Measurements from ENCODE around the gene KIFC3. TPM values are rescaled to one million over a fixed set of nuclear protein-coding genes. Genes with fewer than 3 reads are reported as not detected.
"Not testable (repeated sequence)": the region's sequence is repeated elsewhere in the genome, so short reads cannot be mapped to it uniquely, and the experiment has no call there.

The KIFC3 gene
- total RNA-seq (0.67 and 0.78 TPM in 2 replicates), polyA plus RNA-seq (0.07 and 0.48 TPM in 2 replicates), polyA minus RNA-seq (1.6 and 2.7 TPM in 2 replicates)
- 2.2 TPM for total RNA-seq (2013)

- peak within 1 kb of the TSS; percentile 43 for H3K9ac ChIP-seq (ENCODE audit: low read length)
- no peaks in the 10 kb centered on the region for H3K79me2 ChIP-seq (ENCODE audit: control insufficient read depth, insufficient read depth, low read length)
- WGBS (ENCODE audit: insufficient coverage) = 16% methylated on average over 78 of the region's 78 CpGs
- H4K20me1 ChIP-seq (ENCODE audit: control insufficient read depth, insufficient read depth, low read length, poor library complexity, severe bottlenecking) = no peaks in the 10 kb centered on the region
- H3K4me1 ChIP-seq (ENCODE audit: control insufficient read depth in 2 of 2, insufficient read depth in 2 of 2, low read length in 2 of 2) = peaks cover 16 to 18% of the 10 kb centered on the region in 2 donors
- Mint-ChIP-seq H3K27ac (no peak within 1 kb of the TSS), H3K4me3 (peak within 1 kb of the TSS; percentile 92), H3K4me1 (peaks cover 22% of the 10 kb centered on the region), H3K9me3 (ENCODE audit: insufficient read depth) (no peaks in the 10 kb centered on the region), H3K27me3 (peaks cover 59% of the 10 kb centered on the region)
- H3K9me3 ChIP-seq (ENCODE audit: control extremely low read depth in 1 of 3, control insufficient read depth in 2 of 3, insufficient read depth in 1 of 3, low read length in 2 of 3) = peaks cover 0 to 7% (median 0%) of the 10 kb centered on the region in 3 donors
- CTCF ChIA-PET = no interaction called here
- H2AFZ ChIP-seq (ENCODE audit: insufficient read depth, low read depth, low read length, poor library complexity, severe bottlenecking) = no peak within 1 kb of the TSS
- POLR2A ChIA-PET = interaction anchor here (0.5 kb wide), 1 partner anchor 182 kb away, joined by 14 read pairs; no protein-coding TSS in a partner anchor
- H3K4me2 ChIP-seq (replicated peaks; ENCODE audit: low read depth, low read length, poor library complexity, severe bottlenecking) = peak within 1 kb of the TSS; percentile 65
- peak; percentile 55 for DNase-seq
- no peaks in the 10 kb centered on the region for H3K36me3 ChIP-seq (replicated peaks in 1 of 2; ENCODE audit: control extremely low read depth in 1 of 2, control insufficient read depth in 1 of 2, extremely low read depth in 1 of 2, insufficient read depth in 2 of 2, low read length in 1 of 2)
- peaks cover 0 to 50% (median 19%) of the 10 kb centered on the region in 4 experiments for H3K27me3 ChIP-seq (replicated peaks in 1 of 4; ENCODE audit: control extremely low read depth in 1 of 4, control insufficient read depth in 3 of 4, insufficient read depth in 4 of 4, low read length in 3 of 4)
- no peak for TF ChIP-seq EZH2 (IDR thresholded peaks at IDR 0.05; ENCODE audit: borderline replicate concordance, insufficient read depth, low read depth, low read length, poor library complexity, severe bottlenecking)
- TF ChIP-seq CTCF (IDR thresholded peaks at IDR 0.05) = no peak
- peak within 1 kb of the TSS in 3 of 5 experiments; percentile 27 to 57 (median 30) for H3K4me3 ChIP-seq (ENCODE audit: control extremely low read depth in 1 of 5, extremely low read depth in 1 of 5, insufficient read depth in 1 of 5, low read depth in 2 of 5, low read length in 4 of 5)
- peak; percentile 60 for ATAC-seq (ENCODE audit: low read depth)
- intact Hi-C loops (cut with micrococcal nuclease) = no loop called here
- H3K27ac ChIP-seq (ENCODE audit: low read length in 2 of 2) = no peak within 1 kb of the TSS
Measured at GRCh38 chr16:57802341-57803133, at the start of gene KIFC3. KIFC3 (minus strand) TSS chr16:57802491; CDS start chr16:57798243, 4,248 bp downstream.

- TF ChIP-seq EZH2 (IDR thresholded peaks at IDR 0.05; ENCODE audit: borderline replicate concordance, insufficient read depth, low read depth, low read length, poor library complexity, severe bottlenecking) (no peak), CTCF (IDR thresholded peaks at IDR 0.05) (no peak)
- Histone ChIP-seq H3K27me3 (replicated peaks in 1 of 4; ENCODE audit: control extremely low read depth in 1 of 4, control insufficient read depth in 3 of 4, insufficient read depth in 4 of 4, low read length in 3 of 4) (no peaks in the 10 kb centered on the region), H3K9ac (ENCODE audit: low read length) (no peak overlapping the region), H3K79me2 (ENCODE audit: control insufficient read depth, insufficient read depth, low read length) (no peaks in the 10 kb centered on the region), H3K36me3 (replicated peaks in 1 of 2; ENCODE audit: control extremely low read depth in 1 of 2, control insufficient read depth in 1 of 2, extremely low read depth in 1 of 2, insufficient read depth in 2 of 2, low read length in 1 of 2) (no peaks in the 10 kb centered on the region), H3K4me3 (ENCODE audit: control extremely low read depth in 1 of 5, extremely low read depth in 1 of 5, insufficient read depth in 1 of 5, low read depth in 2 of 5, low read length in 4 of 5) (no peak overlapping the region), H3K4me2 (replicated peaks; ENCODE audit: low read depth, low read length, poor library complexity, severe bottlenecking) (no peak overlapping the region), H2AFZ (ENCODE audit: insufficient read depth, low read depth, low read length, poor library complexity, severe bottlenecking) (no peak overlapping the region), H3K27ac (ENCODE audit: low read length in 2 of 2) (no peak overlapping the region), H4K20me1 (ENCODE audit: control insufficient read depth, insufficient read depth, low read length, poor library complexity, severe bottlenecking) (no peaks in the 10 kb centered on the region), H3K4me1 (ENCODE audit: control insufficient read depth in 2 of 2, insufficient read depth in 2 of 2, low read length in 2 of 2) (peaks cover 0 to 4% of the 10 kb centered on the region in 2 donors), H3K9me3 (ENCODE audit: control extremely low read depth in 1 of 3, control insufficient read depth in 2 of 3, insufficient read depth in 1 of 3, low read length in 2 of 3) (no peaks in the 10 kb centered on the region)
- DNase-seq (no peak), ATAC-seq (ENCODE audit: low read depth) (no peak)
- ChIA-PET CTCF (no interaction called here), POLR2A (no interaction called here)
- Mint-ChIP-seq H3K27me3 (peaks cover 17% of the 10 kb centered on the region), H3K9me3 (ENCODE audit: insufficient read depth) (no peaks in the 10 kb centered on the region), H3K4me1 (no peaks in the 10 kb centered on the region), H3K27ac (no peak overlapping the region), H3K4me3 (no peak overlapping the region)
- 90% methylated on average over 4 of the region's 5 CpGs for WGBS (ENCODE audit: insufficient coverage)
- intact Hi-C loops (cut with micrococcal nuclease) = no loop called here
Measured at GRCh38 chr16:57848181-57848580, 45.9 kb upstream of the KIFC3 start.

- H3K27ac ChIP-seq (ENCODE audit: low read length in 2 of 2); CTCF ChIA-PET; H3K36me3 ChIP-seq (replicated peaks in 1 of 2; ENCODE audit: control extremely low read depth in 1 of 2, control insufficient read depth in 1 of 2, extremely low read depth in 1 of 2, insufficient read depth in 2 of 2, low read length in 1 of 2); H3K9me3 Mint-ChIP-seq (ENCODE audit: insufficient read depth); DNase-seq; H2AFZ ChIP-seq (ENCODE audit: insufficient read depth, low read depth, low read length, poor library complexity, severe bottlenecking); H3K4me3 Mint-ChIP-seq; H3K79me2 ChIP-seq (ENCODE audit: control insufficient read depth, insufficient read depth, low read length); ATAC-seq (ENCODE audit: low read depth); H3K27me3 ChIP-seq (replicated peaks in 1 of 4; ENCODE audit: control extremely low read depth in 1 of 4, control insufficient read depth in 3 of 4, insufficient read depth in 4 of 4, low read length in 3 of 4); H3K4me1 ChIP-seq (ENCODE audit: control insufficient read depth in 2 of 2, insufficient read depth in 2 of 2, low read length in 2 of 2); POLR2A ChIA-PET; H3K4me2 ChIP-seq (replicated peaks; ENCODE audit: low read depth, low read length, poor library complexity, severe bottlenecking); H3K9ac ChIP-seq (ENCODE audit: low read length); H3K4me3 ChIP-seq (ENCODE audit: control extremely low read depth in 1 of 5, extremely low read depth in 1 of 5, insufficient read depth in 1 of 5, low read depth in 2 of 5, low read length in 4 of 5); intact Hi-C loops (cut with micrococcal nuclease); H3K4me1 Mint-ChIP-seq; H4K20me1 ChIP-seq (ENCODE audit: control insufficient read depth, insufficient read depth, low read length, poor library complexity, severe bottlenecking); H3K9me3 ChIP-seq (ENCODE audit: control extremely low read depth in 1 of 3, control insufficient read depth in 2 of 3, insufficient read depth in 1 of 3, low read length in 2 of 3); H3K27ac Mint-ChIP-seq: not testable (repeated sequence)
- WGBS (ENCODE audit: insufficient coverage) = 85% methylated on average over 2 of the region's 6 CpGs
- H3K27me3 Mint-ChIP-seq = peaks cover 17% of the 10 kb centered on the region
Measured at GRCh38 chr16:57846931-57847330, 44.6 kb upstream of the KIFC3 start.
